HG03558 (cell line): Measurements from ENCODE around the gene SARM1.
"Not testable (repeated sequence)": the region's sequence is repeated elsewhere in the genome, so short reads cannot be mapped to it uniquely, and the experiment has no call there.

Experiments used
- ATAC-seq: cut with Tn5 transposase; IDR thresholded peaks from one replicate; pipeline ENCODE4 v1.9.1; 2021; ENCODE audit warnings: moderate number of reproducible peaks; ENCODE audit not compliant: unreplicated experiment; ENCODE audit errors: extremely low read depth

The SARM1 gene

DNA sequence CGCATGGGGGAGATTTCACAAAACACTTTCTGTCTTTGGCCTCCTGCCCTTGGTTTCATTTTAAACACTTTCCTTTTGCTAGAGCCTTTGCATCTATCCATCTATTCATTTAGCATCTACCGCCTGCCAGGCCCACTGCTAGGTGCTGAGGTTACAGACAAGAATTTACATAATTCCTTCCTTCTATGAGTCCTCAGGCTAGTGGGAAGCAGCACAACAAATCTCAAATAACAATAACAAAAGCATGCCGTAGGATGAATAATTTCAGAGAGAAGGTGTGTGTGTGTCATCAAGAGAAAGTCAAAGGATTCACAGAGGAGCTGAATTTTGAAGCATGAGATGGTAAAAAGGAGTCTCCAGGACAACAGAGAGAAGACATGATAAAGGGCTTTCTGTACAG lies 40.6 kb downstream of the SARM1 start:
- no peak for ATAC-seq

DNA sequence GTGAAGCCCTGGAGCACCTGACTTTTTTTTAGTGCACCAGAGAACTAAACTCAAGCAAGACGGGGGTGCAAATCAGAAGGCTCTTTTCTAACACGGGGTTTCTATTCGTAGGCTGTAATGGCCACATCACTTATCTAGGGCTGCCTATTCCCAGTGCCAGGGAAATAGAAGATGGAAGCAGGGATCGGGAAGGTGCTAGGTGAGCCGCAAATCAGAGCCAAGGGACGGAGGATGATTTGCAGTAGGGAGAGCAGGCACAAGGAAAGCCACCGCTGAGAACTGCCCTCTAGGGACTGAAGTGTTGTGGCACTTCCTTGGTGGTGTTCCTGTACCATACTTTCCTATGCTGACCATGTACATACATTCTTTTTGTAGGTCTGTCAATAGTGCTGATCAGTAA lies 42.3 kb downstream of the SARM1 start:
- no peak for ATAC-seq

DNA sequence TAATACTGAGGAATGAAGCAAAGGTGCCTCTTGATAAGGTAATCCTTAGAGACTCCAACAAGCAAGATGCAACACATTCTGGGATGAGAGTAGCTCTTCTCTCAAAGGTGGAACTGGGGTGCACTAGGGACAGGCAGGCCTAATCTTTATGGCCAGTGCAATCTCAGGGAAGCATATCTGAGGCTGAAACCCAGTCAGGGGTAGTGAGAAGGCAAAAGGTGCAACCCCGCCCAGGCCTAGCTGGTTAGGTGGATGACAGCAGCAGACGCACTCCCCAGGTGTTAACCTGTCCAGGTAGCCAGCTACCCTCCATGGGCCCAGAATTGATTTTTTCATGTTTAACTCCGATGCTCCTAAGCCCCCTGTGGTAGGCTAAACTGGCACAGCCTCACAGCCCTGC lies 44.4 kb downstream of the SARM1 start:
- ATAC-seq = no peak

DNA sequence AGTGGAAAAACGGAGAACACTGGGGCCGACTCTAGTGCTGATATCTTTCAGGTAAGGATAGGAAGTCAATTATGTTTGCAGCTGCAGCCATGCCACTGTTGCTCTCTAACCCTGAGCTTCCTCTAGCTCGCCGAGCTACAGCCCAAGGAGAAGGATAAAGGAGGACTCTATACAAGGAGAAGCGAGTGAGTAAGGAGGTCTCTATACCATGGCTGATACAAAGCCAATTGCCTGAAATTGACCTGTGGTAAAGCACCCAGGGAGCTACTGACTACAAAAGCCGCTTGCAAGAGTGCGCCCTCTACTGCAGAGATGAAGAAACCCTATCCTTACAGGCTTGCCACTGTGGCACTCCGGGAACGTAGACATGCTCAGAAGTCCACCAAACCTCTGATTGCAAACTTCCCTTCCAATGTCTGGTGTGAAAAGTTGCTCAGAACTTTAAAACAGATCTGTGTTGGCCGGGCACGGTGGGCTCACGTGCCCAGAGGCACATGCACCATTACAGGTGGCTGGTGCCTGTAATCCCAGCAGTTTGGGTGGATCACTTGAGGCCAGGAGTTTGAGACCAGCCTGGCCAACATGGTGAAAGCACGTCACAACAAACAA lies 45.3 kb downstream of the SARM1 start:
- no peak for ATAC-seq

DNA sequence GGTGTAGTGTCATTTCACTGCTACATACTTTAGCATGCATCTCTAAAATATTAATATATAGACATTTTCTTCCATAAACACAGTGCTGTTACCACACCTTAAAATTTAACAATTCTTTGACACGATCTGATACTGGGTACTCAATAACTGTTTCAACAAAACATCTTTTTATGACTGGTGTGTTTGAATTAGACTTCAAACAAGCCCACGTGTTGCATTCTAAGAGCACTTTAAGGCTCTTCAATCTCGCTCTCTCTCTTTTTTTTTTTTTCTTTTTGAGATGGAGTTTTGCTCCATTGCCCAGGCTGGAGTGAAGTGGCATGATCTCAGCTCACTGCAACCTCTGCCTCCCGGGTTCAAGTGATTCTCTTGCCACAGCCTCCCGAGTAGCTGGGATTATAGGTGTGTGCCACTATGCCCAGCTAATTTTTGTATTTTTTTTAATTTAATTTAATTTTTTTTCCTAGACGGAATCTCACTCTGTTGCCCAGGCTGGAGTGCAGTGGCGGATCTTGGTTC lies 50.4 kb downstream of the SARM1 start:
- ATAC-seq = no peak

DNA sequence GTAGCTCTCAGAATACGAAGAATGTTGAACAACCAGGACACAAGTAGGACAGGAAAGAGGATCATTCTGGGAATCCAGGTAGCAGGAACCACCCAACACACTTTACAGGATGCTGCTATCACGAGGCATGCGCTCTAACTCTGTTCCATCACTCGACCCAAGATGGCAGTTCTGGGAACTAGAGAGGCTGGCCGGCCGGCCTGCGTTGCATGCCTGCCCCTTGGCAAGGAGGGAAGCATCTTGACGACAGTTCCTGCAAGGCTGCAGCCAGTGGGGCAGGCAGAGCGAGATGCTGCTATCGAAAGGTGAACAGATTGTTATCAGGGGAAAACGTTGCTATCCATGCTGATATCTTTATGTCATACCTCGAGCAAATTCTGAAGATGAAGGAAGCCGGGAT lies 53.7 kb downstream of the SARM1 start:
- no peak for ATAC-seq

DNA sequence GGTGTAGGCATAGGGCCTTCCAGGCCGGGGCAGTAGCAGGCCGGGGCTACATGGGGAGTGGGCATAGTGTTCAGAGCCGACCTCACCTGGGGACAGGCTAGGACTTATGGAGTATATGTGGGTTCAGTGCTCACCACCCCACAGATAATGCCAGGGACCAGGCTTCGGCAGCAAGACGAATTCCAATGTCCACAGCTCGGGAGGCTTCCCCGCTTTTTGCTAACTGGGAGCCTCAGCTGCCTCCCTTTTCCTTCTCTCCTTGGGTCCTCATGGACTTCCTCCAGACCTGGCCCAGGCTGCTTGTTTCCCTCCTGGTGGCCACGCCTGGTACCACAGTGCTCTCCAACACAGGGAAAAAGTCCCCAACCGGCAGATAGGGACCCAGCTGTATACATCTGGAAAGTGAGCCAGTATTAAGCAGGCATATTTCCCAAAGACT lies 54.6 kb downstream of the SARM1 start:
- ATAC-seq = no peak

DNA sequence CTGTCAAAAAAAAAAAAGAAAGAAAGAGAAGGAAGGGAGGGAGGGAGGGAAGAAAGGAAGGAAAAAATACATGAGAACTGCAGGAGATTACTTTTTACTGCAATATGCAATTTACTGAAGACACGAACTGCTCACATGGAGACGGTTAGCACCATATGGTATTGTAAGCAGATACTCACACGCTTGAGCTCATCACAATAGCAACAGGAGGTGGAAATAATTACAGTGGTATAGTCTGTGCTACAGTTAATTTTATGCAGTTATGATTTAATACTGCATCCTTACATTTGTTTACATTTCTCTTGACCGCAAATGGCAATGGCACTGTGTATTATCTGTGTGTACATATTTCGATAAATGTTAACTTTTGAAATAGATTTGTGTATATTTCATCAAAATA lies 55.9 kb downstream of the SARM1 start:
- no peak for ATAC-seq

DNA sequence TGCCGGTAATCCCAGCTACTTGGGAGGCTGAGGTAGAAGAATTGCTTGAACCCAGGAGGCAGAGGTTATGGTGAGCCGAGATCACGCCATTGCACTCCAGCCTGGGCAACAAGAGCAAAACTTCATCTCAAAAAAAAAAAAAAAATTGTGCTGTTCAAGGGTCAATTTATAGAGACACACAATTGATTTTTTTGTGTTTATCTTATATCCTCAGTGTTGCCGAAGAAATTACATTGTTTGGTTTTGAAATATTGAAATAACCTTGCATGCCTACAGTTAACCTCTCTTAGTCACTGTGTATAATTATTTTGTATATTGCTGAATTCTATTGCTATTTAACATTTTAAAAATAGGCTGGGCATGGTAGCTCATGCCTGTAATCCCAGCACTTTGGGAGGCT lies 56.5 kb downstream of the SARM1 start:
- ATAC-seq = not testable (repeated sequence)

DNA sequence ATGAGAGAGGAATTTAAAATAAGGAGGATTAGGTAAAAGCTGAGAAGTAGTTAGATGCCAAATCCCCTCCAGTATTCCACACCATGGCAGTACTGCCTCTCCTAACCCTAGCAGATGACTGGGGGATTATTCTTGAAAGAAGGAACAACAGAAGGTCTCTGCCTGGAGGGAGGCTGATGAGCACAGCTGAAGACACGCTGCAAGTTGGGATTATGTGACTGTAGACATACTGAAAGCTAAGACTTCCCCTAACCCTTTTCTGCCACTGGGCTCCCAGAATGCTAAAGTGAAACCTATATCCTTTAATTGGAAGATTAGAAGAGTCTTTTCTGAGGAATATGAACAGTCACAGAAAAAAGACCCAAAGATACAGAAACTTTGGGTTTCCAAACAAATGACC lies 62.2 kb downstream of the SARM1 start:
- no peak for ATAC-seq

DNA sequence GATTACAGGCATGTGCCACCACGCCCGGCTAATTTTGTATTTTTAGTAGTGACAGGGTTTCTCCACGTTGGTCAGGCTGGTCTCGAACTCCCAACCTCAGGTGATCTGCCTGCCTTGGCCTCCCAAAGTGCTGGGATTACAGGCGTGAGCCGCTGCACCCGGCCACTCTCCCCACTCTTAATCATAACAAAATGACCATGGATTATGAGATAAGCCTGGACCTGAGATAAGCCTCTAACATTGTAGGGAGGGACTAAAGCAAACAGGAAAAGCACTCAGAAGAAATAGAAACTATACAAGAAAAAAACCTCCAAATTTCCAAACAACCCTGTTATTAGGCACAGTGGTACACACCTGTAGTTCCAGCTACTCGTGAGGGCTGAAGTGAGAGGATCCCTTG lies 62.8 kb downstream of the SARM1 start:
- not testable (repeated sequence) for ATAC-seq

DNA sequence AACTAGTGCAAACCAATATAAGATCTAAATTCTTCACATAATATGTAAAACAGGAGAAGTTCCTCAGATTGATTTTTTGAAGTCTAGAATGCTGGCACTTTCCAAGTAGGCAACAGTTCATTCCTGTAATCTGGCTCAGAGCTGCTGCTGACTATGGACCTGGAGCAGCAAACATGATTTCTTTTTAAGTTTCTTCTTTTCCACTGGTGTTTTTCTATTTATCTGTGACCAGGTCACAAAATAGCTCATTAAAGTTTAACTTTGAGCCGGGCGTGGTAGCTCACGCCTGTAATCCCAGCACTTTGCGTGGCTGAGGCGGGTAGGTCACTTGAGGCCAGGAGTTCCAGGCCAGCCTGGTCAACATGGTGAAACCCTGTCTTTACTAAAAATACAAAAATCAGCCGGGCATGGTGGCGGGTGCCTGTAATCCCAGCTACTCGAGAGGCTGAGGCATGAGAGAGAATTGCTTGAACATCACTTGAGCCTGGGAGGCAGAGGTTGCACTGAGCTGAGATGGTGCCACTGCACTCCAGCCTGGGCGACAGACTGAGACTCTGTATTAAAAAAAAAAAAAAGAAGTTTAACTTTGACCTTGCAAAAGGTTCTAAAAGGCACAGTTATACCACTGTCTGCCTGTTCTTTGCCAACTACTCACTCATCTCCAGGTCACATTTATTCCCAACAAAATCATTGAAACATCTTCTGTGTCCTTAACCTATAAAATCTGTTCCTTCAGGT lies 72.6 kb downstream of the SARM1 start:
- ATAC-seq = no peak

DNA sequence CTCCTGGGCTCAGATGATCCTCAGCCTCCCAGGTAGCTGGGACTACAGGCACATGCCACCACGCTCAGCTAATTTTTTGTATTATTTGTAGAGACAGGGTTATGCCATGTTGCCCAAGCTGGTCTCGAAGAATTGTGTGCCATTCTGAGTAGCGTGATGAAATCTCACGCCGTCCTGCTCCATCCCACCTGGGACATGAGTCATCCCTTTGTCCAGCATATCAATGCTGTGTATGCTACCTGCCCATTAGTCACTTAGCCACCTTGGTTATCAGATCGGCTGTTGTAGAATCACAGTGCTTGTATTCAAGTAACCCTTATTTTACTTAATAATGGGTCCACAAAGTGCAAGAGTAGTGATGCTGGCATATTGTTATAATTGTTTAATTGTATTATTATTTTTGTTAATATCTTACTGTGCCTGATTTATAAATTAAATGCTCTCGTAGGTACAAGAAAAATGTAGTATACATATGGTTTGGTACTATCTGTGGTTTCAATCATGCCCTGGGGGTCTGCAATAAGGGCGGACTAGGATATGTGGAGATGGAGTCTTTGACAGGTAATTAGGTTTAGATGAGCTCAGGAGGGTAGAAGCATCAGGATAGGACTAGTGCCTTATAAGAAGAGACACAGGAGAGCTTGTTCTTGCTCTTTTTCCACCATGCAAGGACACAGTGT lies 75.4 kb downstream of the SARM1 start:
- ATAC-seq = no peak

DNA sequence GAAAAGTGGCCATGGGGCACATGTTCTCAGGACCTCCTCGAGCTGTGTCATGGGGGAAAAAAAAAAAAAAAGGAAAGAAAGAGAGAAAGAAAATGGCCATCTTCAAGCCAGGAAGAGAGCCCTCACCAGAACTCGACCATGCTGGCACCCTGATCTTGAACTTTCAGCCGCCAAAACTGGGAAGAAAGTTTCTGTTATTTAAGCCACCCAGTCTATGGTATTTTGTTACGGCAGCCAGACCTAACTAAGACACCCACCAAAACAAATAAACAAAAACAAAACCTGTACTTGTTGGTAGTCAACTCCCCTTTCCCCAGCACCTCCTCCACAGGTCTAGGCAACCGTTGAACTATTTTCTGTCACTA lies 75.9 kb downstream of the SARM1 start:
- ATAC-seq = no peak

DNA sequence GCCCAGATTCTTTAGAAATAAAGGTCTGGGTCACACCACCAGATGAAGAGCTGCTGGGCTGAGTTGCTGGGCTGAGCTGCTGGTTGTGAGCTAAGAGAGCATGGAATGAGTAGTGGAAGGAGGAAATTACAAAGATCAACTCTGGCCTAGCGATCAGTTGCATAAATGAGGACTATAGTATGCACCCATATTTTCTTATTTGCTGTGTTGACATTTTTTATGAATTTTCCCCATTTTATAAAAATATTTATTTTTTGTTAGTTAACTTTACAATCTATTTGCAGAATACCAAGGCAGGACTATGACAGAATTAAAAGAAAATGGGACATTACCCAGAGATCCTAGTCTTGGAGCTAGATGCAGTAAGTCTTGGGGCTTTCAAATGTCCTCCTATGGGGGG lies 78.4 kb downstream of the SARM1 start:
- ATAC-seq = no peak
